ENCODE results near the gene GTPBP2.
"Not testable (repeated sequence)": the region's sequence is repeated elsewhere in the genome, so short reads cannot be mapped to it uniquely, and the experiment has no call there.

The GTPBP2 gene

GRCh38 chr6:43622541-43622940, 6.5 kb downstream of the GTPBP2 start:
- no peak for DNase-seq

- DNase-seq = no peak
These were observed 7.3 kb downstream of the GTPBP2 start for GRCh38 chr6:43621836-43622180.

- no peak for DNase-seq
These were observed 7.8 kb downstream of the GTPBP2 start for GRCh38 chr6:43621078-43621835.

GRCh38 chr6:43616725-43617472, 12.2 kb downstream of the GTPBP2 start:
- DNase-seq = no peak

- DNase-seq = no peak
These were observed 14.7 kb downstream of the GTPBP2 start for GRCh38 chr6:43614396-43614730.

GRCh38 chr6:43613721-43614395, 15.2 kb downstream of the GTPBP2 start:
- no peak for DNase-seq

- DNase-seq = no peak
These were observed 18.6 kb downstream of the GTPBP2 start for GRCh38 chr6:43610431-43610830.

- DNase-seq = no peak
These were observed 19.7 kb downstream of the GTPBP2 start for GRCh38 chr6:43609402-43609801.

- DNase-seq = no peak
These were observed 20.3 kb downstream of the GTPBP2 start for GRCh38 chr6:43608807-43609206.

- DNase-seq = peak; percentile 73
These were observed 20.7 kb downstream of the GTPBP2 start for GRCh38 chr6:43608310-43608763.

- no peak for DNase-seq
These were observed 23.0 kb downstream of the GTPBP2 start for GRCh38 chr6:43606019-43606418.

GRCh38 chr6:43604174-43604573, 24.9 kb downstream of the GTPBP2 start:
- DNase-seq = no peak

- no peak for DNase-seq
These were observed 28.5 kb downstream of the GTPBP2 start for GRCh38 chr6:43600595-43600994.

GRCh38 chr6:43593938-43594337, 35.1 kb downstream of the GTPBP2 start:
- no peak for DNase-seq

- not testable (repeated sequence) for DNase-seq
These were observed 39.5 kb downstream of the GTPBP2 start for GRCh38 chr6:43589564-43589963.

- no peak for DNase-seq
These were observed 40.9 kb downstream of the GTPBP2 start for GRCh38 chr6:43588194-43588593.

- DNase-seq = no peak
These were observed 44.0 kb downstream of the GTPBP2 start for GRCh38 chr6:43584892-43585570.

- DNase-seq = no peak
These were observed 46.2 kb downstream of the GTPBP2 start for GRCh38 chr6:43582911-43583310.

- no peak for DNase-seq
These were observed 49.9 kb downstream of the GTPBP2 start for GRCh38 chr6:43579171-43579570.

GRCh38 chr6:43578748-43579147, 50.3 kb downstream of the GTPBP2 start:
- DNase-seq = no peak

GRCh38 chr6:43575772-43576551, 53.1 kb downstream of the GTPBP2 start, which contains the start of the genes POLH and XPO5:
POLH (plus strand) TSS chr6:43576185; CDS start chr6:43582320, 6,135 bp downstream.
XPO5 (minus strand) TSS chr6:43576038; CDS start chr6:43575864, 174 bp downstream.
- peak; percentile 78 for DNase-seq

- no peak for DNase-seq
These were observed 53.8 kb downstream of the GTPBP2 start for GRCh38 chr6:43575105-43575771.

All from NCI-H2029 treated with DMSO at 0.1 percent for 48 hours (cell line).